Measurements from ENCODE around the gene NRXN3. TPM values are rescaled to one million over a fixed set of nuclear protein-coding genes. Genes with fewer than 3 reads are reported as not detected.

Gene NRXN3
- total RNA-seq, 1 donor from 2014 or later = 18.0 TPM

GRCh38 chr14:79175671-79176070 is 1005.5 kb downstream of the NRXN3 start:
- FAIRE-seq = no peak
- Histone ChIP-seq H3K9ac (ENCODE audit: low read length) (no peak overlapping the region), H3K79me2 (ENCODE audit: insufficient read depth, low read length) (no peaks in the 10 kb centered on the region), H3K27me3 (ENCODE audit: insufficient read depth, low read length) (peaks cover 2% of the 10 kb centered on the region), H4K20me1 (ENCODE audit: insufficient read depth, low read length) (no peaks in the 10 kb centered on the region), H3K9me3 (ENCODE audit: insufficient read depth, low read depth, low read length) (no peaks in the 10 kb centered on the region), H3K4me3 (ENCODE audit: insufficient read depth, low read depth, low read length) (no peak overlapping the region), H2AFZ (ENCODE audit: low read depth, low read length) (no peak overlapping the region), H3K4me1 (ENCODE audit: insufficient read depth, low read length) (no peaks in the 10 kb centered on the region), H3K27ac (ENCODE audit: low read depth, low read length) (no peak overlapping the region), H3K36me3 (ENCODE audit: insufficient read depth, low read length) (no peaks in the 10 kb centered on the region), H3K4me2 (ENCODE audit: low read length) (no peak overlapping the region)
- Mint-ChIP-seq H3K27ac (ENCODE audit: unreplicated experiment) (no peak overlapping the region), H3K9me3 (ENCODE audit: unreplicated experiment) (no peaks in the 10 kb centered on the region), H3K36me3 (ENCODE audit: low read depth, unreplicated experiment) (no peaks in the 10 kb centered on the region), H3K4me1 (ENCODE audit: low read depth, unreplicated experiment) (no peaks in the 10 kb centered on the region), H3K4me3 (ENCODE audit: unreplicated experiment) (no peak overlapping the region), H3K27me3 (ENCODE audit: low read depth, unreplicated experiment) (no peaks in the 10 kb centered on the region)
- DNase-seq (ENCODE audit: low read depth) = no peak
- no peak for TF ChIP-seq CTCF (IDR thresholded peaks at IDR 0.05; ENCODE audit: insufficient read depth, low read depth, low read length)
- no peak for TF ChIP-seq EZH2 (IDR thresholded peaks at IDR 0.05; ENCODE audit: insufficient read depth, low read length)

- Histone ChIP-seq H3K79me2 (ENCODE audit: insufficient read depth, low read length) (no peaks in the 10 kb centered on the region), H3K27me3 (ENCODE audit: insufficient read depth, low read length) (peaks cover 2% of the 10 kb centered on the region), H3K4me1 (ENCODE audit: insufficient read depth, low read length) (no peaks in the 10 kb centered on the region), H3K36me3 (ENCODE audit: insufficient read depth, low read length) (no peaks in the 10 kb centered on the region), H3K9ac (ENCODE audit: low read length) (no peak overlapping the region), H3K4me2 (ENCODE audit: low read length) (no peak overlapping the region), H4K20me1 (ENCODE audit: insufficient read depth, low read length) (no peaks in the 10 kb centered on the region), H2AFZ (ENCODE audit: low read depth, low read length) (no peak overlapping the region), H3K4me3 (ENCODE audit: insufficient read depth, low read depth, low read length) (no peak overlapping the region), H3K9me3 (ENCODE audit: insufficient read depth, low read depth, low read length) (no peaks in the 10 kb centered on the region), H3K27ac (ENCODE audit: low read depth, low read length) (no peak overlapping the region)
- TF ChIP-seq CTCF (IDR thresholded peaks at IDR 0.05; ENCODE audit: insufficient read depth, low read depth, low read length) = no peak
- no peak for TF ChIP-seq EZH2 (IDR thresholded peaks at IDR 0.05; ENCODE audit: insufficient read depth, low read length)
- Mint-ChIP-seq H3K4me1 (ENCODE audit: low read depth, unreplicated experiment) (no peaks in the 10 kb centered on the region), H3K36me3 (ENCODE audit: low read depth, unreplicated experiment) (no peaks in the 10 kb centered on the region), H3K4me3 (ENCODE audit: unreplicated experiment) (no peak overlapping the region), H3K27me3 (ENCODE audit: low read depth, unreplicated experiment) (no peaks in the 10 kb centered on the region), H3K9me3 (ENCODE audit: unreplicated experiment) (no peaks in the 10 kb centered on the region), H3K27ac (ENCODE audit: unreplicated experiment) (no peak overlapping the region)
- FAIRE-seq = no peak
- DNase-seq (ENCODE audit: low read depth) = no peak
These were observed 1006.9 kb downstream of the NRXN3 start for GRCh38 chr14:79177106-79177505.

- H3K4me3 ChIP-seq (ENCODE audit: insufficient read depth, low read depth, low read length) = no peak overlapping the region
- H3K79me2 ChIP-seq (ENCODE audit: insufficient read depth, low read length) = no peaks in the 10 kb centered on the region
- no peak overlapping the region for H3K27ac ChIP-seq (ENCODE audit: low read depth, low read length)
- Mint-ChIP-seq H3K27me3 (ENCODE audit: low read depth, unreplicated experiment) (no peaks in the 10 kb centered on the region), H3K4me3 (ENCODE audit: unreplicated experiment) (no peak overlapping the region), H3K27ac (ENCODE audit: unreplicated experiment) (no peak overlapping the region), H3K36me3 (ENCODE audit: low read depth, unreplicated experiment) (no peaks in the 10 kb centered on the region), H3K4me1 (ENCODE audit: low read depth, unreplicated experiment) (no peaks in the 10 kb centered on the region), H3K9me3 (ENCODE audit: unreplicated experiment) (no peaks in the 10 kb centered on the region)
- DNase-seq (ENCODE audit: low read depth) (no peak), FAIRE-seq (no peak)
- H3K4me2 ChIP-seq (ENCODE audit: low read length) = no peak overlapping the region
- H3K27me3 ChIP-seq (ENCODE audit: insufficient read depth, low read length) = peaks cover 2% of the 10 kb centered on the region
- no peaks in the 10 kb centered on the region for H3K36me3 ChIP-seq (ENCODE audit: insufficient read depth, low read length)
- no peaks in the 10 kb centered on the region for H3K4me1 ChIP-seq (ENCODE audit: insufficient read depth, low read length)
- H4K20me1 ChIP-seq (ENCODE audit: insufficient read depth, low read length) = no peaks in the 10 kb centered on the region
- no peak for TF ChIP-seq CTCF (IDR thresholded peaks at IDR 0.05; ENCODE audit: insufficient read depth, low read depth, low read length)
- no peak for TF ChIP-seq EZH2 (IDR thresholded peaks at IDR 0.05; ENCODE audit: insufficient read depth, low read length)
- no peak overlapping the region for H2AFZ ChIP-seq (ENCODE audit: low read depth, low read length)
- H3K9ac ChIP-seq (ENCODE audit: low read length) = no peak overlapping the region
- no peaks in the 10 kb centered on the region for H3K9me3 ChIP-seq (ENCODE audit: insufficient read depth, low read depth, low read length)
These were observed 1008.5 kb downstream of the NRXN3 start for GRCh38 chr14:79178719-79179118.

All from astrocyte (in vitro differentiated cells and primary cell).